T-cell (primary cell): ENCODE data around the gene C5orf22. TPM values are rescaled to one million over a fixed set of nuclear protein-coding genes. Genes with fewer than 3 reads are reported as not detected.

Experiments used
- ATAC-seq, 4 experiments: fragments of 200-7000 bp in 3 of 4; fragments of 150-1000 bp in 1 of 4; cut with Tn5 transposase; replicated peaks in 1 of 4; 1 replicate in 3 of 4; 2 replicates in 1 of 4; pipeline ENCODE4 v1.10.0; 2021; ENCODE audit warnings: moderate library complexity in 3 of 4, mild to moderate bottlenecking in 2 of 4, moderate number of reproducible peaks in 1 of 4
- CTCF ChIA-PET, 2 donors: fragments of 300-600 bp; sonication (Branson Sonifier 250); formaldehyde crosslinking; loops; one replicate each; lab custom pipeline; 2022; ENCODE audit warnings: antibody characterized with exemption in 2 of 2; lab: Charles Lee
- POLR2A ChIA-PET, 2 donors: fragments of 300-600 bp; sonication (Branson Sonifier 250); formaldehyde crosslinking; loops; one replicate each; lab custom pipeline; 2022; ENCODE audit warnings: antibody characterized with exemption in 2 of 2; lab: Charles Lee
- DNase-seq, 35 experiments: peaks; one replicate each; pipeline versions ENCODE4 v3.0.0 to v3.0.0-alpha.2; 2013 to 2023
- H3K27ac ChIP-seq: one replicate; pipeline ENCODE4 v1.5.1; 2013; ENCODE audit warnings: low read length
- H3K27me3 ChIP-seq, 2 experiments: replicated peaks in 1 of 2; 1 replicate in 1 of 2; 2 replicates in 1 of 2; pipeline versions ENCODE4 v1.6.1 to v1.7.0; 2013; ENCODE audit warnings: low read length in 1 of 2, mixed read lengths in 1 of 2; ENCODE audit not compliant: control insufficient read depth in 2 of 2, insufficient read depth in 2 of 2; ENCODE audit errors: extremely low read depth in 1 of 2
- H3K36me3 ChIP-seq, 2 donors: 1 replicate in 1 of 2; 2 replicates in 1 of 2; pipeline versions ENCODE4 v1.6.1 to v1.7.0; 2013; ENCODE audit warnings: low read length in 1 of 2; ENCODE audit not compliant: control insufficient read depth in 2 of 2, insufficient read depth in 1 of 2; ENCODE audit errors: extremely low read depth in 1 of 2
- H3K4me1 ChIP-seq, 2 experiments: 1 replicate in 1 of 2; 2 replicates in 1 of 2; pipeline versions ENCODE4 v1.6.1 to v1.7.0; 2013; ENCODE audit warnings: low read length in 2 of 2, mixed read lengths in 1 of 2; ENCODE audit not compliant: insufficient read depth in 2 of 2, control insufficient read depth in 1 of 2; ENCODE audit errors: extremely low read depth in 1 of 2
- H3K4me3 ChIP-seq, 2 donors: 1 replicate in 1 of 2; 2 replicates in 1 of 2; pipeline versions ENCODE4 v1.5.1 to v1.7.0; 2013; ENCODE audit warnings: mild to moderate bottlenecking in 2 of 2, low read length in 1 of 2, moderate library complexity in 1 of 2; ENCODE audit not compliant: control insufficient read depth in 1 of 2; ENCODE audit errors: extremely low read depth in 1 of 2
- H3K9me3 ChIP-seq: 2 replicates; pipeline ENCODE4 v1.7.0; 2013
- H3K27ac Mint-ChIP-seq, 2 donors: one replicate each; pipeline ENCODE4 v1.8.0; 2020 to 2021; ENCODE audit warnings: mild to moderate bottlenecking in 2 of 2, mixed read lengths in 2 of 2
- H3K27me3 Mint-ChIP-seq, 2 donors: one replicate each; pipeline ENCODE4 v1.8.0; 2021 to 2022; ENCODE audit warnings: mixed read lengths in 2 of 2
- H3K36me3 Mint-ChIP-seq: one replicate; pipeline ENCODE4 v1.8.0; 2021; ENCODE audit warnings: mixed read lengths
- H3K4me1 Mint-ChIP-seq, 3 donors: one replicate each; pipeline ENCODE4 v1.8.0; 2020 to 2022; ENCODE audit warnings: mixed read lengths in 3 of 3, mild to moderate bottlenecking in 1 of 3
- H3K4me3 Mint-ChIP-seq, 3 donors: one replicate each; pipeline ENCODE4 v1.8.0; 2020 to 2022; ENCODE audit warnings: mild to moderate bottlenecking in 3 of 3, mixed read lengths in 3 of 3, moderate library complexity in 3 of 3
- H3K9me3 Mint-ChIP-seq, 3 donors: one replicate each; pipeline ENCODE4 v1.8.0; 2020 to 2022; ENCODE audit warnings: mixed read lengths in 3 of 3
- WGBS: methylation state at CpG from one replicate; pipeline ENCODE4 v1.1.5; 2013; ENCODE audit warnings: missing lambda C conversion rate; ENCODE audit not compliant: insufficient coverage; 5-methylcytosine and 5-hydroxymethylcytosine counted together
- total RNA-seq, 35 experiments: library from RNA in 6 of 35; stranded (reverse) in 6 of 35; fragments of 120-200 nt in 1 of 35; gene quantifications; one replicate each; pipeline versions ENCODE4 v1.2.1 to v1.2.4 and lab custom pipeline; 2013 to 2026

The C5orf22 gene
- total RNA-seq, 5 donors from 2014 or later (not counting 1 experiment from before 2014, with no cell fraction given) = 16.0 to 30.3 (median 26.8) TPM

- H3K36me3 ChIP-seq = no peaks in the 10 kb centered on the region
- no peak overlapping the region for H3K27ac Mint-ChIP-seq
- CTCF ChIA-PET = no interaction called here
Measured at GRCh38 chr5:31604240-31604639, 72.1 kb downstream of the C5orf22 start.

GRCh38 chr5:31604644-31605043 lies 72.5 kb downstream of the C5orf22 start:
- Histone ChIP-seq H3K4me3 (no peak overlapping the region), H3K27ac (no peak overlapping the region), H3K27me3 (peaks cover 0 to 2% of the 10 kb centered on the region in 2 experiments), H3K4me1 (no peaks in the 10 kb centered on the region), H3K36me3 (no peaks in the 10 kb centered on the region), H3K9me3 (no peaks in the 10 kb centered on the region)
- H3K36me3 Mint-ChIP-seq = no peaks in the 10 kb centered on the region
- ATAC-seq (no peak), DNase-seq (no peak)
- CTCF ChIA-PET = no interaction called here
- H3K4me1 Mint-ChIP-seq = no peaks in the 10 kb centered on the region
- WGBS = no CpG with 5 or more reads among the region's 2 CpGs
- no peak overlapping the region for H3K4me3 Mint-ChIP-seq
- H3K9me3 Mint-ChIP-seq = no peaks in the 10 kb centered on the region
- no peak overlapping the region for H3K27ac Mint-ChIP-seq
- peaks cover 4 to 8% of the 10 kb centered on the region in 2 donors for H3K27me3 Mint-ChIP-seq
- POLR2A ChIA-PET = interaction anchor here in 1 of 2 donors (0.7 kb wide), 1 partner anchor 16 kb away, joined by 11 read pairs; no protein-coding TSS in a partner anchor

More at GRCh38 chr5:31604240-31604639, 72.1 kb downstream of the C5orf22 start:
- H3K27me3 Mint-ChIP-seq = peaks cover 4 to 8% of the 10 kb centered on the region in 2 donors
- H3K27me3 ChIP-seq = peaks cover 0 to 2% of the 10 kb centered on the region in 2 experiments
- H3K4me1 Mint-ChIP-seq = no peaks in the 10 kb centered on the region
- H3K9me3 ChIP-seq = no peaks in the 10 kb centered on the region
- H3K4me1 ChIP-seq = no peaks in the 10 kb centered on the region
- H3K36me3 Mint-ChIP-seq = no peaks in the 10 kb centered on the region
- ATAC-seq = no peak
- POLR2A ChIA-PET = interaction anchor here in 1 of 2 donors (0.7 kb wide), 1 partner anchor 17 kb away, joined by 11 read pairs; no protein-coding TSS in a partner anchor
- no peak overlapping the region for H3K4me3 Mint-ChIP-seq
- no peak overlapping the region for H3K27ac ChIP-seq
- WGBS = 86% methylated on average over 1 of the region's 2 CpGs
- no peak overlapping the region for H3K4me3 ChIP-seq
- DNase-seq = no peak
- H3K9me3 Mint-ChIP-seq = no peaks in the 10 kb centered on the region

Other genes with a start within 250 kb of the C5orf22 start
- gene DROSHA, start 208 bp upstream of the C5orf22 start, total RNA-seq = 10 to 100 TPM; 42.2 to 82.1 (median 69.6) TPM
- 1 to 10 TPM in 3 of 5 donors, under 1 TPM in 2; 0.66 to 2.2 (median 1.2) TPM for gene PDZD2, start 106.8 kb downstream of the C5orf22 start, total RNA-seq